SW 1271 (cell line): ENCODE results near the gene MT2A.
A peak's percentile ranks its signal among the peaks of the same experiment; 100 is the strongest.
"Not testable (repeated sequence)": the region's sequence is repeated elsewhere in the genome, so short reads cannot be mapped to it uniquely, and the experiment has no call there.

Experiments
- DNase-seq, 2 experiments: peaks; one replicate each; lab custom pipeline; 2025; lab: John Stamatoyannopoulos, UW

MT2A gene

DNA sequence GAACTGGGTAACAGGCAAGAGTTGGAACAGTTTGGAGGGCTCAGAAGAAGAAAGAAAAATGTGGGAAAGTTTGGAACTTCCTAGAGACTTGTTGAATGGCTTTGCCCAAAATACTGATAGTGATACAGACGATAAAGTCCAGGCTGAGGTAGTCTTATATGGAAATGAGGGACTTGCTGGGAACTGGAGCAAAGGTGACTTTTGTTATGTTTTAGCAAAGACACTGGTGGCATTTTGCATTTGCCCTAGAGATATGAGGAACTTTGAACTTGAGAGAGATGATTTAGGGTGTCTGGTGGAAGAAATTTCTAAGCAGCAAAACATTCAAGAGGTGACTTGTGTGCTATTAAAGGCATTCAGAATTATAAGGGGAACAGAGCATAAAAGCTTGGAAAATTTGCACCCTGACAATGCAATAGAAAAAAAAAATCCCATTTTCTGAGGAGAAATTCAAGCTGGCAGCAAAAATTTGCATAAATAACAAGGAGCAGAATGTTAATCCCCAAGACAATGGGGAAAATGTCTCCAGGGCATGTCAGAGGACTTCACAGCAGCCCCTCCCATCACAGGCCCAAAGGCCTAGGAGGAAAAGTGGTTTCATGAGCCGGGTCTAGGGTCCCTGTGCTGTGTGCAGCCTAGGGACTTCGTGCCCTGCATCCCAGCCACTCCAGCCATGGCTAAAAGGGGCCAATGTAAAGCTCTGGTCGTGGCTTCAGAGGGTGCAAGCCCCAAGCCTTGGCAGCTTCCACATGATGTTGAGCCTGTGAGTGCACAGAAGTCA is 13.5 kb downstream of the MT2A start:
- DNase-seq = not testable (repeated sequence)

DNA sequence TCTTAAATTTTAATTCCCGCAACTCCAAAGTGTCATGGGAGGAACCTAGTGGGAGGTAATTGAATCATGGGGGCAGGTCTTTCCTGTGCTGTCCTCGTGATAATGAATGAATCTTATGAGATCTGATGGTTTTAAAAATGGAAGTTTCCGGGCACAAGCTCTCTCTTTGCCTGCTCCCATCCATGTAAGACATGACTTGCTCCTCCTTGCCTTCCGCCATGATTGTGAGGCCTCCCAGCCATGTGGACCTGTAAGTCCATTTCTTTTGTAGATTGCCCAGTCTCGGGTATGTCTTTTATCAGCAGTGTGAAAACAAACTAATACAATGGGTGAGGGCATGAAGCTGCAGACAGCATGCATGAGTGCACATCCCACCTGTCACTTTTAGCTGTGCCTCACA is 14.8 kb downstream of the MT2A start:
- DNase-seq = not testable (repeated sequence)

DNA sequence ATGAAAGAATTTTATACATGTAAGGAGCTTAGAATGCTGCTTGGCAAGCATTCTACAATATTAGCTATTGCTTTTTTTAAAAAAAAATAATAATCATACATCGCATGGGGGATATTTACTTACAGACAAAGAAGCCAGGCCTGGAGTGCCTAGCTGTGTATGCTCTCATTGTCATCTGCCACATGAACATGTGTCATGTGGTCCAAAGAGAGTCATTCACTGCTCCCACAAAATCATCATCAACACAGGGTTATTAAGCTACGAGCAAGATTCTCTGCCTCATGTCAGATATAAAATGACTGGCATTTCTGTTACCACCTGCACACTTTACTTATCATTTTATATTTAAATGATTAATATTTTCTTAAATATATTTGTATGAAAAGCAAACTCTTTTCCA is 15.3 kb downstream of the MT2A start:
- no peak for DNase-seq

DNA sequence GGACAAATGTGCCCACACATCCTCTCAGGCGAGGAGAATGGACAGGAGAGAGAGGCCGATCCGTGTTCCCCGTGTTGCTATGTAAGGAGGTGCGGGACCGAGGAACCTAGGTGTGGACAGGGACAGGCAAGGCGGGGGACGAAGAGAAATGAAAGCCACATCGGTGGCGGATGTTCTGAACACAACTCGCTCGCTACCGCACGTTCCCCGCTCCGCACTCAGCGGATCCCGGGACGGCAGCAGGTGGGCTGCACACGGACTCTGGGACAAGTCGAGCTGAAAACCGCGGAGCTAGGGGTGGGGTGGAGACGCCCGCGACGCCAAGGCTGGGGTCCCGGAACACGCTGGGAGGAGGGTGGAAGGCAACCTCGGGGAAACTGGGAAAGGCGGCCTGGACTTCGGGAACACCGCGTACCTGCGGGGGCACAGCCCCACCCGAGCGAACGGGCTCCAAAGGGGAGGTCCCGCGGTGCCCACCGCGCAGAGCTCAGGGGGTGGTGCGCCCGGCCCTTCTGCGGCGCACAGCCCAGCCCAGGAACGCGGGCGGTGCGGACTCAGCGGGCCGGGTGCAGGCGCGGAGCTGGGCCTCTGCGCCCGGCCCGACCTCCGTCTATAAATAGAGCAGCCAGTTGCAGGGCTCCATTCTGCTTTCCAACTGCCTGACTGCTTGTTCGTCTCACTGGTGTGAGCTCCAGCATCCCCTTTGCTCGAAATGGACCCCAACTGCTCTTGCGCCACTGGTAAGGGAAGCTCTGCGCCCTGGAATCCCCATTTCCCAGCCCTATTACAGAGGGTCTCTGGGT is 17.0 kb downstream of the MT2A start, which contains the start of gene MT1E:
TSS of gene MT1E (plus strand) at position 642 of the 803 bp plus-strand sequence. CDS start at position 713, 71 bp downstream.
- DNase-seq = peak in 1 of 2 experiments; percentile 23

DNA sequence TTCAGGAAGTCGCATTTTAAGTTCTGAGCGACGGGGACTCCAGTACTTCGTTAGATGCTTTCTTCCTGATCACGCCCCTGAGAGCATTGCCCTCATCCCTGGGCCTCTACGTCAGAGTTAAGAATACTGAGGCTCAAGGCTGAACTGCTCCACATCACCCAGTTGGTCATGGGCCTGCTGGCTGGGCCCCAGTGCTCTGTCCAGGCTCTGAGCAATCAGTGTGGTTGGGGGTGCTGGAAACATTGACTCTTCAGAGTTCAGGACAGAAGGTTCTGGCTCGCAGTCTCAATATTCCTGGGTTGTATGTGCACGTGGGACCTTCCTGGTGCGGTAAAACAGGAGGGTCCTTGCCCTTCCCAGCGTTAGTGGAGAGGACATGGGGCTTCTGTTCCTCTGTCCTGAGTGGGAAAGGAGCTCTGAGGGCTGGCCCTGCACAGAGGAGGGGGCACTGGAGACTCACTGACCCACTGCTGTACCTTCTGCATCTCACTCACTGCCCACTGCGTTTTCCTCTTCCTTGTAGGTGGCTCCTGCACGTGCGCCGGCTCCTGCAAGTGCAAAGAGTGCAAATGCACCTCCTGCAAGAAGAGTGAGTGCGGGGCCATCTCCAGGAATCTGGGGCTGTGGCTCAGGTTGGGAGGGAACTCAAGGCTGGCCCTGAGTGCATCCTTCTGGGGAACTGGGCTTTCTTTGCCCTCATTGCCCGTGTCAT is 17.7 kb downstream of the MT2A start:
- DNase-seq = peak in 1 of 2 experiments; percentile 23

DNA sequence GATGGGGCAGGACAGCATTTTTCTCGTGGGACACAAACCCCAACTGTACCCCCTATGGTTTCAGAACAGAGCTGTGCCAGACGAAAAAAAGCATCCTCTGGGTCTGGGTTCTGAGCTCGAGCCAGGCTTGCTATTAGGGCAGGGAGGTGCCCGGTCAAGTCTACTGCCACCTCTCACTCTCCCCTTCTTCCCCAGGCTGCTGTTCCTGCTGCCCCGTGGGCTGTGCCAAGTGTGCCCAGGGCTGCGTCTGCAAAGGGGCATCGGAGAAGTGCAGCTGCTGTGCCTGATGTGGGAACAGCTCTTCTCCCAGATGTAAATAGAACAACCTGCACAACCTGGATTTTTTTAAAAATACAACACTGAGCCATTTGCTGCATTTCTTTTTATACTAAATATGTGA is 18.3 kb downstream of the MT2A start:
- DNase-seq = no peak

DNA sequence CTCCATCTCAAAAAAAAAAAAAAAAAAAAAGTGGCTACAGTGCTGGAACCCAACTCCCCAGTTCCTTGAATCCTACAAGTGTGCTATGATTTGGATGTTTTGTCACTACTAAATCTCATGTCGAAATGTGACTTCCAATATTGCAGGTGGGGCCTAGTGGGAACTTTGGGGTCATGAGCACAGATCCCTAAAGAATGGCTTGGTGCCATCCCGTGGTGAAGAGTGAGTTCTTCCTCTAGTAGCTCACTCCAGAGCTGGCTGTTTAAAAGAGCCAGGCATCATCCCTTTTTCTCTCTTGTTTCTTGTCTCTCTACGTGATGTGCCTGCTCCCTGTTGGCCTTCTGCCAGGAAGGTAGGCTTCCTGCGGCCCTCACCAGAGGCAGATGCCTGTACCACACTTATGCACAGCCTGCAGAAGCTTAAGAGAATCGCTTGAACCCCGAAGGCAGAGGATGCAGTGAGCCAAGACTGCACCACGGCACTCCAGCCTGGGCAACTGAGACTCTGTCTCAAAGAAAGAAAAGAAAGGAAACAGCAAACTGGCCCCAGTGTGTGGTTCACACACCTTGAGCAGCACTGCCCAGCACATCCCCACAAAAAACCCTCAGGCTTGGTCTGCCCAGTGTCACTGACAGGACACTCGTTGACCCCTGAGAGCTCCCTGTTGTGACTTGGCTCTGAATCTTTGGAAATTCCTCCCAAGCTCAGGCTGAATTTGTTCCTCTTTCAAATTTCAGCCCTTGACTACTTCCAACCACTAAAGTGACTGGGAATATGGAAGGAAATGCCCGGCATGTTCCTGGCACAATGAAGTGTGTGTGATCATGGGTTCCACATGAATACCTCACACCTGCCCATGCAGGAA is 20.3 kb downstream of the MT2A start:
- DNase-seq = no peak

DNA sequence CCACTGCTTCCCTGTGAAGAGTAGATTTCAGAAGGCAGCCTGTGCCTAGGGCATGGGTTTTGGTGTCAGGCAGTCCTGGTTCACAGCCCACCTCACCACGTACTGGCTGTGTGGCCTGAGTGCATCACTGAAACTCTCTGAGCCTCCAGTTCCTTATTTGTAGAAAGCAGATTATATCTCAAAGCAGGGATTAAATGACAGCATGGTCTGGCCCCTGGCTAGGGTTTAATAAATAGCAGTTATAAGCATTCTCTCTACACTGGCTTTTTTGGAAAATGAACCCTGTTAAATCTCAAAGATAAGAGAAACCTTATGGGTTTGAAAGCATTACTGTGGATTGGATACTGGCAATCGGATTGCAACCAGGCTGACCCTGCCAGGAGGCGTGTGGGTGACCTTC is 21.1 kb downstream of the MT2A start:
- DNase-seq = no peak

DNA sequence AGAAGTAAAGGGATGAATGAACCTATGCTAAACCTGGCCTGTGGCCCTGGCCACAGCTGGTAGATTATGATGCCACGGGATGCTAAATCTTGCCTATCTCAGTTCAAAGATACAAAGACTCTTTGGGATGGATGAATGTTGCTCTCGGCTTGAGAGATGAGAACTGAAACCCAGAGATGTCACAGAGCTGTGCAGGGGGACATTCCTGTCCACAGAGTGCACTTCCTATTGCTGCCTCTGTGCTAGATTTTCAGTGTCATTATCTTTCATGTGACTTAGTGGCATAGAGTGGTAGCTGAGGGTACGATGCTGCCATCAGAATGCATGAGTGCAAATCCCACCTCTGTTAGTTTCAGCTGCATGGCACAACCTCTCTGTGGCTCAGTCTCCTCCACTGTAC is 21.8 kb downstream of the MT2A start:
- no peak for DNase-seq

DNA sequence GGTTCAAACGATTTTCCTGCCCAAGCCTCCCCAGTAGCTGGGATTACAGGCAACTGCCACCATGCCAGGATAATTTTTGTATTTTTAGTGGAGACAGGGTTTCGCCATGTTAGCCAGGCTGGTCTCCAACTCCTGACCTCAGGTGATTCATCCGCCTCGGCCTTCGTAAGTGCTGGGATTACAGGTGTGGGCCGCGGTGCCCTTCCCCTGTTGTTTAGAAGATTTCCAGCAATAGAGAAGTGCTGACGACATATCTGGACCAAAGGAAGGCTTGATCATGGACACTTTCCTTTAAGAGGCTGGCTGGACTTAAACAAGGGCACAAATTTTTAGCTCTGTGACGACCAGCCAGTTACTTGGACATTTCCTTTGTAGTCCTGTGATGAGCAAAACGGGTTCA is 22.8 kb downstream of the MT2A start:
- no peak for DNase-seq

DNA sequence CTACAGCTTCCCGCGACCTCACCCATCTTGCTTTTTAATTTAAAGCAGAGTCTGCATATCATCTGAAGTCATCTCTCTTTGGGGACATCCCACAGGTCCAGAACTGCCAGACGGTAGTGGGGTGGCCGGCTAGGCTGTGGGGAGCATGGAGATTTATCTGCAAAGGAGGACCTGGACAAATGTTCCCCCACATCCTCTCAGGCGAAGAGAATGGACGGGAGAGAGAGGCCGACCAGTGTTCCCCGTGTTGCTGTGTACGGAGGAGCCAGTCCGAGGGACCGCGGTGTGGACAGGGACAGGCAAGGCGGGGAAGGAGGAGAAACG is 23.4 kb downstream of the MT2A start:
- DNase-seq = no peak

DNA sequence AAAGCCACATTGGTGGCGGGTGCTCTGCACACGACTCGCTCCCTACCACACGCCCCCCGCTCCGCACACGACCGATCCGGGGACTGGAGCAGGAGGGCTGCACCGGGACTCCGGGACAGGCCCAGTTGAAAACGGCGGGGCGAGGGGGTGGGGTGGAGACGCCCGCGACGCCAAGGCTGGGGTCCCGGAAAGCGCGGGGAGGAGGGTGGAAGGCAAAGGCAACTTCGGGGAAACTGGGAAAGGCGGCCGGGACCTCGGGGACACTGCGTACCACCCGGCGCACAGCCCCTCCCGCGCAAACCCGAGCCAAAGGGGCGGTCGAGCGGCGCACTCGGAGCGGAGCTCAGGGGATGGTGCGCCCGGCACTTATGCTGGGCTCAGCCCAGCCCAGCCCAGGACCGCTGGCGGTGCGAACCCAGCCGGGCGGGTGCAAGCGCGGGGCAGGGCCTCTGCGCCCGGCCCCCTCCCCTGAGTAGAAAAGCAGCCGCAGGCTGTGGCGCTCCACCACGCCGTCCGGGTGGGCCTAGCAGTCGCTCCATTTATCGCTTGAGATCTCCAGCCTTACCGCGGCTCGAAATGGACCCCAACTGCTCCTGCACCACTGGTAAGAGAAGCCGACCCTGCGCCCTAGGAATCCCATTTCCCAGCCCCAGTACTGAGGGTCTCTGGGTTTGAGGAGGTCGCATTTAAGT is 23.9 kb downstream of the MT2A start, which contains the start of gene MT1M:
TSS of gene MT1M (plus strand) at position 504 of the 692 bp plus-strand sequence. CDS start at position 577, 73 bp downstream.
- no peak for DNase-seq

DNA sequence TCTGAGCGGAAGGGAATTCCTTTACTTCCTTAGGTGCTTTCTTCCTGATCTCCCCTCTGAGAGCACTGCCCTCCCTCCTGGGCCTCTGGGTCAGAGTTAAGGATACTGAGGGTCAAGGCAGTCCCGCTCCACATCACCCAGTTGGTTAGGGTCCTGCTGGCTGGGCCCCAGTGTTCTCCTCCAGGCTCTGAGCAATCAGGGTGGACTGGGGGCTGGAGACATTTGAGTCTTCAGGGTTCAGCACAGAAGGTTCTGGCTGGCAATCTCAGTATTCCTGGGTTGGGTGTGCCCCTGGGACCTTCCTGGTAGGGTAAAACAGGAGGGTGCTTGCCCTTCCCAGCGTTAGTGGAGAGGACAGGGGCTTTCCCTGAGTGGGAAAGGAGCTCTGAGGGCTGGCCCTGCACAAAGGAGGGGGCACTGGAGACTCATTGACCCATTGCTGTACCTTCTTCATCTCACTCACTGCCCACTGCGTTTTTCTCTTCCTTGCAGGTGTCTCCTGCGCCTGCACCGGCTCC is 24.5 kb downstream of the MT2A start:
- DNase-seq = no peak

DNA sequence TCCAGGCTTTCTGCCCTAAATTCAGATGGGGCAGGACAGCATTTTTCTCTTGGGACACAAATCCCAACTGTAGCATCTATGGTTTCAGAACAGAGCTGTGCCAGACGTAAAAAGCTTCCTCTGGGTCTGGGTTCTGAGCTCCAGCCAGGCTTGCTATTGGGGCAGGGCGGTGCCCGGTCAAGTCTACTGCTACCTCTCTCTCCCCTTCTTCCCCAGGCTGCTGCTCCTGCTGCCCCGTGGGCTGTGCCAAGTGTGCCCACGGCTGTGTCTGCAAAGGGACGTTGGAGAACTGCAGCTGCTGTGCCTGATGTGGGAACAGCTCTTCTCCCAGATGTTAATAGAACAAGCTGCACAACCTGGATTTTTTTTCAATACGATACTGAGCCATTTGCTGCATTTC is 25.2 kb downstream of the MT2A start:
- DNase-seq = no peak

DNA sequence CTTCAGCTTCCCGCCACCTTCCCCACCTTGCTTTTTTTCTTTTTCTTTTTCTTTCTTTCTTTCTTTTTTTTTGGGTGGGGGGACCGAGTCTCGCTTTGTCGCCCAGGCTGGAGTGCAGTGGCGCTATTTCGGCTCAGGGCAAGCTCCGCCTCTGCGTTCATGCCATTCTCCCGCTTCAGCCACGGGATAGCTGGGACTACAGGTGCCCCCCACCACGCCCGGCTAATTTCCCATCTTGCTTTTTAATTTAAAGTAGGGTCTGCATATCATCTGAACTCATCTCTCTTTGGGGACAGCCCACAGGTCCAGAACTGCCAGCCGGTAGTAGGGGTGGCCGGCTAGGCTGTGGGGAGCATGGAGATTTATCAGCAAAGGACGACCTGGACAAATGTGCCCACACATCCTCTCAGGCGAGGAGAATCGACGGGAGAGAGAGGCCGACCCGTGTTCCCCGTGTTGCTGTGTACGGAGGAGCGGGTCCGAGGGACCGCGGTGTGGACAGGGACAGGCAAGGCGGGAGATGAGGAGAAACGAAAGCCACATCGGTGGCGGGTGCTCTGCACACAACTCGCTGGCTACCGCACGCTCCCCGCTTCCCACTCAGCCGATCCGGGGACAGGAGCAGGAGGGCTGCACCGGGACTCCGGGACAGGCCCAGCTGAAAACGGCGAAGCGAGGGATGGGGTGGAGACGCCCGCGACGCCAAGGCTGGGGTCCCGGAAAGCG is 26.5 kb downstream of the MT2A start:
- no peak for DNase-seq

DNA sequence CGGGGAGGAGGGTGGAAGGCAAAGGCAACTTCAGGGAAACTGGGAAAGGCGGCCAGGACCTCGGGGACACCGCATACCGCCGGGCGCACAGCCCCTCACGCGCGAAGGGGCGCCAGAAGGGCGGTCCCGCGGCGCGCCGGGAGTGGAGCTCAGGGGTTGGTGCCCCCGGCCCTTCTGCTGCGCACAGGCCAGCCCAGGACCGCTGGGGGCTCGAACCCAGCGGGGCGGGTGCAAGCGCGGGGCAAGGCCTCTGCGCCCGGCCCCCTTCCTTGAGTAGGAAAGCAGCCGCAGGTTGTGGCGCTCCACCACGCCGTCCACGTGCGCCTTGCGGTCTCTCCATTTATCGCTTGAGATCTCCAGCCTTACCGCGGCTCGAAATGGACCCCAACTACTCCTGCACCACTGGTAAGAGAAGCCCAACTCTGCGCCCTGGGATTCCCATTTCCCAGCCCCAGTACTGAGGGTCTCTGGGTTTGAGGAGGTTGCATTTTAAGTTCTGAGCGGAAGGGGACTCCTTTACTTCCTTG is 27.1 kb downstream of the MT2A start:
- no peak for DNase-seq

DNA sequence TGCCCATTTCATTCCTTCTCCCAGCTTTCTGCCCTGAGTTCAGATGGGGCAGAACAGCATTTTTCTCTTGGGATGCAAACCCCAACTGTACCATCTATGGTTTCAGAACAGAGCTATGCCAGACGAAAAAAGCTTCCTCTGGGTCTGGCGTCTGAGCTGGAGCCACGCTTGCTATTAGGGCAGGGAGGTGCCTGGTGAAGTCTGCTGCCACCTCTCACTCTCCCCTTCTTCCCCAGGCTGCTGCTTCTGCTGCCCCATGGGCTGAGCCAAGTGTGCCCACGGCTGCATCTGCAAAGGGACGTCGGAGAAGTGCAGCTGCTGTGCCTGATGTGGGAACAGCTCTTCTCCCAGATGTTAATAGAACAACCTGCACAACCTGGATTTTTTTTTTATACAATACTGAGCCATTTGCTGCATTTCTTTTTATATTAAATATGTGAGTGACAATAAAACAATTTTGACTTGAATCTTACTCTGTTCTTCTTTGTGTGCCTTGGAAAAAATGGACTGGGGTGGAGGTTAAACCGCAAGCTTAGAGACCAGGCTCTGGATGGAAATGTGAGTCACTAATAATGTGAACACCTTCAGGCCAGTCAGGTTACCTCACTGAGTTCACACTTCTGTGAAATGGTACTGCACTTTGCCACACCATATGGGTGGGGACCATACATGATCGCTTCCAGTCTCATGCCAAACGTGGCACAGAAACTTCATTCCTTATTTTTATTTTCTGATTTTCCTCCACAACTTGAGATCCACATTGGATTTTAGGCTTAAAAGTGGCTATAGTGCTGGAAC is 28.4 kb downstream of the MT2A start:
- no peak for DNase-seq

DNA sequence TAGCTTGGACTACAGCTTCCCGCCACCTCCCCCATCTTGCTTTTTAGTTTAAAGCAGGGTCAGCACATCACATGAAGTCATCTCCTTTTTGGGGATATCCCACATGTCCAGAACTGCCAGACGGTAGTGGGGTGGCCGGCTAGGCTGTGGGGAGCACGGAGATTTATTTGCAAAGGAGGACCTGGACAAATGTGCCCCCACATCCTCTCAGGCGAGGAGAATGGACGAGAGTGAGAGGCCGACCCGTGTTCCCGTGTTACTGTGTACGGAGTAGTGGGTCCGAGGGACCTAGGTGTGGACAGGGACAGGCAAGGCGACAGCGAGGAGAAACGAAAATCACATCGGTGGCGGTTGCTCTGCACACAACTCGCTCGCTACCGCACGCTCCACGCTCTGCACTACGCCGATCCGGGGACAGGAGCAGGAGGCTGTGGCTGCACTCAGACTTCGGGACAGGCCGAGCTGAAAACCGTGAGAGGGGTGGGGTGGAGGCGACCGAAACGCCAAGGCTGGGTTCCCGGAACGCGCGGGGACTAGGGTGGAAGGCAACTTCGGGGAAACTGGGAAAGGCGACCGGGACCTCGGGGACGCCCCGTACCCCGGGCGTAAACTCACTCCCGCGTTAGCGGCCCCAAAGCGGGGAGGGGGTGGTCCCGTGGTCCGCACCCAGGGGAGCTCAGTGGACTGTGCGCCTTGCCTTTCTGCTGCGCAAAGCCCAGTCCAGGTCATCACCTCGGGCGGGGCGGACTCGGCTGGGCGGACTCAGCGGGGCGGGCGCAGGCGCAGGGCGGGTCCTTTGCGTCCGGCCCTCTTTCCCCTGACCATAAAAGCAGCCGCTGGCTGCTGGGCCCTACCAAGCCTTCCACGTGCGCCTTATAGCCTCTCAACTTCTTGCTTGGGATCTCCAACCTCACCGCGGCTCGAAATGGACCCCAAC is 29.7 kb downstream of the MT2A start, which contains the start of gene MT1A:
TSS of gene MT1A (plus strand) at position 853 of the 937 bp plus-strand sequence. CDS start at position 926, 73 bp downstream.
- no peak for DNase-seq
